GM12891 (cell line): ENCODE results near the gene MCHR1.

Experiments used
- DNase-seq: peaks from one replicate; pipeline ENCODE4 v3.0.0; 2011; ENCODE audit warnings: low spot score; ENCODE audit not compliant: insufficient read length
- FAIRE-seq: peaks from 2 replicates; lab custom pipeline; 2011; peaks lifted over from hg19 to GRCh38; lab: Jason Lieb, UNC
- PAX5 ChIP-seq: IDR thresholded peaks from 2 replicates; pipeline ENCODE4 v1.6.1; 2011; ENCODE audit warnings: low read length, moderate library complexity, mild to moderate bottlenecking; ENCODE audit not compliant: insufficient read depth, severe bottlenecking
- POLR2A ChIP-seq: IDR thresholded peaks from 2 replicates; pipeline ENCODE4 v1.6.1; 2011; ENCODE audit warnings: low read depth, low read length, control low read depth
- POLR2AphosphoS5 ChIP-seq: IDR thresholded peaks from 2 replicates; pipeline ENCODE4 v1.6.1; 2011; ENCODE audit warnings: low read depth, low read length, control low read depth
- POU2F2 ChIP-seq: IDR thresholded peaks from 2 replicates; pipeline ENCODE4 v1.6.1; 2011; ENCODE audit warnings: low read depth, mild to moderate bottlenecking, control low read depth, low read length, moderate library complexity
- SPI1 ChIP-seq: IDR thresholded peaks from 2 replicates; pipeline ENCODE4 v1.6.1; 2011; ENCODE audit warnings: low read depth, low read length, control low read depth
- TAF1 ChIP-seq: IDR thresholded peaks from 2 replicates; pipeline ENCODE4 v1.6.1; 2011; ENCODE audit warnings: low read depth, low read length, control low read depth

The MCHR1 gene

GRCh38 chr22:40720538-40721256 lies 41.4 kb downstream of the MCHR1 start:
- no peak for FAIRE-seq
- TF ChIP-seq TAF1 (no peak), SPI1 (no peak), PAX5 (no peak), POLR2A (no peak), POLR2AphosphoS5 (no peak), POU2F2 (no peak)
- DNase-seq, result no peak

- TF ChIP-seq POU2F2 (no peak), TAF1 (no peak), POLR2A (no peak), PAX5 (no peak), POLR2AphosphoS5 (no peak), SPI1 (no peak)
- DNase-seq, result no peak
- no peak for FAIRE-seq
These were observed 42.0 kb downstream of the MCHR1 start for GRCh38 chr22:40721266-40721665.

- FAIRE-seq (no peak), DNase-seq (no peak)
- TF ChIP-seq POLR2A (no peak), POLR2AphosphoS5 (no peak), POU2F2 (no peak), PAX5 (no peak), SPI1 (no peak), TAF1 (no peak)
These were observed 44.2 kb downstream of the MCHR1 start for GRCh38 chr22:40723396-40723933.

- DNase-seq, result no peak
- TF ChIP-seq PAX5 (no peak), POLR2A (no peak), POLR2AphosphoS5 (no peak), POU2F2 (no peak), SPI1 (no peak)
- no peak for FAIRE-seq
These were observed 47.2 kb downstream of the MCHR1 start for GRCh38 chr22:40726514-40726913.

- no peak for FAIRE-seq
- no peak for TF ChIP-seq POU2F2
- no peak for TF ChIP-seq POLR2AphosphoS5
- no peak for TF ChIP-seq PAX5
- no peak for TF ChIP-seq POLR2A
- no peak for TF ChIP-seq TAF1
- no peak for TF ChIP-seq SPI1
- no peak for DNase-seq
These were observed 48.0 kb downstream of the MCHR1 start for GRCh38 chr22:40727070-40727963.

- no peak for TF ChIP-seq POU2F2
- TF ChIP-seq POLR2AphosphoS5, result no peak
- TF ChIP-seq SPI1, result no peak
- TF ChIP-seq PAX5, result no peak
- no peak for TF ChIP-seq POLR2A
- no peak for TF ChIP-seq TAF1
- FAIRE-seq, result no peak
- DNase-seq, result no peak
These were observed 48.8 kb downstream of the MCHR1 start for GRCh38 chr22:40727964-40728615.

- FAIRE-seq (no peak), DNase-seq (no peak)
- TF ChIP-seq POLR2A (no peak), PAX5 (no peak), POU2F2 (no peak), POLR2AphosphoS5 (no peak), SPI1 (no peak), TAF1 (no peak)
These were observed 49.5 kb downstream of the MCHR1 start for GRCh38 chr22:40728731-40729189.

GRCh38 chr22:40729284-40729683 lies 50.0 kb downstream of the MCHR1 start:
- no peak for TF ChIP-seq SPI1
- TF ChIP-seq POLR2A, result no peak
- no peak for TF ChIP-seq POLR2AphosphoS5
- no peak for TF ChIP-seq POU2F2
- TF ChIP-seq PAX5, result no peak
- TF ChIP-seq TAF1, result no peak
- no peak for DNase-seq
- no peak for FAIRE-seq
